Activated T-helper 2 cell treated with anti-CD3 and anti-CD28 coated beads, Interferon-gamma antibody, Interleukin-2, Interleukin-4, amounts not matched to agents 10 μg/mL and 5 μg/mL and 100 μg/mL, durations not matched to agents 14 hours and 24 hours and 36 hours (primary cell): ENCODE data around the gene KCNF1. TPM values are rescaled to one million over a fixed set of nuclear protein-coding genes. Genes with fewer than 3 reads are reported as not detected.

Source experiments
- DNase-seq: peaks from one replicate; pipeline ENCODE4 v3.0.0; 2021; ENCODE audit warnings: low spot score
- H3K27ac Mint-ChIP-seq: one replicate; pipeline ENCODE4 v1.8.0; 2021; ENCODE audit warnings: mixed read lengths
- H3K27me3 Mint-ChIP-seq: one replicate; pipeline ENCODE4 v1.8.0; 2021; ENCODE audit warnings: low read depth, mixed read lengths
- H3K36me3 Mint-ChIP-seq: one replicate; pipeline ENCODE4 v1.8.0; 2021; ENCODE audit warnings: low read depth, mixed read lengths
- H3K4me1 Mint-ChIP-seq: one replicate; pipeline ENCODE4 v1.8.0; 2021; ENCODE audit warnings: low read depth, mixed read lengths
- H3K4me3 Mint-ChIP-seq: one replicate; pipeline ENCODE4 v1.8.0; 2021; ENCODE audit warnings: low read depth, mild to moderate bottlenecking, moderate library complexity, mixed read lengths
- H3K9me3 Mint-ChIP-seq: one replicate; pipeline ENCODE4 v1.8.0; 2021; ENCODE audit warnings: mixed read lengths
- intact Hi-C: fragments of 100-400 bp; cut with micrococcal nuclease; formaldehyde crosslinking; loops from one replicate; pipeline ENCODE4 v1.15.1; 2023
- total RNA-seq: library from RNA; stranded (reverse); gene quantifications from 2 replicates; pipeline ENCODE4 v1.2.3, GENCODE V29; 2022

The KCNF1 gene
- total RNA-seq = not detected in 2 replicates

GRCh38 chr2:10911291-10912075, at the start of gene KCNF1:
Gene KCNF1 (plus strand): TSS chr2:10911934. CDS start chr2:10912427, 493 bp downstream.
- H3K36me3 Mint-ChIP-seq = no peaks in the 10 kb centered on the region
- DNase-seq = no peak
- H3K4me3 Mint-ChIP-seq = no peak within 1 kb of the TSS
- no peaks in the 10 kb centered on the region for H3K4me1 Mint-ChIP-seq
- H3K9me3 Mint-ChIP-seq = no peaks in the 10 kb centered on the region
- intact Hi-C loops = loop anchor here (10.0 kb wide), 1 partner anchor 77 kb away; no protein-coding TSS in a partner anchor
- H3K27me3 Mint-ChIP-seq = peaks cover 38% of the 10 kb centered on the region
- no peak within 1 kb of the TSS for H3K27ac Mint-ChIP-seq

DNA sequence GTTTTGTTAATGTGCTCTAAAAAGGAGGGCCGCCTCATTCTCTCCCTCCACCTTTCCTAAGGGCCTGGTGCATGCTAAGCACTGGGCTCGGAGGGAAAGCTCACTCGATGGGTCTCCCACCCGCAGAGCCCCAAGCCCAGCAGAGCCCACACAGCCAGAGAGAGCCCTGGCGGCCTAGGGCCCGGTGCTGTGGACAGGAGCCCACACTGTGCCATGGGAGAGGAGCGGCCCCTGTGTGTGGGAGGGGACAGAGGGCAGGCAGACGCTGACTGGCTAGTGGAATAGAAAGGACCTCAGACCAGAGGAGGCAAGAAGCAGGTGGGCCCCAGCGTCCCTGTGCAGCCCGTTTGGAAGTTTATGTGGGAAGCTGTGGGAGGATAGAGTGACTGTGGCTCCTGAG, 49.4 kb upstream of the KCNF1 start:
- no peak overlapping the region for H3K27ac Mint-ChIP-seq
- intact Hi-C loops = no loop called here
- peaks cover 16% of the 10 kb centered on the region for H3K4me1 Mint-ChIP-seq
- DNase-seq = no peak
- H3K9me3 Mint-ChIP-seq = no peaks in the 10 kb centered on the region
- H3K4me3 Mint-ChIP-seq = no peak overlapping the region
- peaks cover 28% of the 10 kb centered on the region for H3K27me3 Mint-ChIP-seq
- no peaks in the 10 kb centered on the region for H3K36me3 Mint-ChIP-seq

DNA sequence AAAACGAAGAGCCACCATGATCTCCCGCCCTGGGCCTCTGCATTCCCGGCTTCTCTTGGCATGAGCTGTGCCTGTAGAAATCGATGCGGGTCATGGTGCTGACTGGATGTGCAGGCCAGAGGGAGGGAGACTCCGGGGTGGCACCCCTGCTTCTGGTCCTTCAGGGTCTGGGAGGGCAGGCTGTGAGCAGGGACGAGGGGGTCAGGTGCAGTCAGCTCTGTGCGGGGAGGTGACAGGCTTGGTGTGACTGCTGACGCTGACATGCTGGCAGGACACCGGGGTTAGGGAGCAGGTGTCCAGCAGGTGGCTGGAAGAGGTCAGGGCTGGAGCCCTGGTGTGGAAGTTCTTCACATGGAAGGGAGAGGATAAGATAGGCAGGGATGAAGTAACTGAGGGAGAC, 48.7 kb upstream of the KCNF1 start:
- intact Hi-C loops = no loop called here
- Mint-ChIP-seq H3K9me3 (no peaks in the 10 kb centered on the region), H3K36me3 (no peaks in the 10 kb centered on the region), H3K4me3 (no peak overlapping the region), H3K27me3 (peaks cover 32% of the 10 kb centered on the region), H3K4me1 (peaks cover 16% of the 10 kb centered on the region), H3K27ac (no peak overlapping the region)
- DNase-seq = no peak

DNA sequence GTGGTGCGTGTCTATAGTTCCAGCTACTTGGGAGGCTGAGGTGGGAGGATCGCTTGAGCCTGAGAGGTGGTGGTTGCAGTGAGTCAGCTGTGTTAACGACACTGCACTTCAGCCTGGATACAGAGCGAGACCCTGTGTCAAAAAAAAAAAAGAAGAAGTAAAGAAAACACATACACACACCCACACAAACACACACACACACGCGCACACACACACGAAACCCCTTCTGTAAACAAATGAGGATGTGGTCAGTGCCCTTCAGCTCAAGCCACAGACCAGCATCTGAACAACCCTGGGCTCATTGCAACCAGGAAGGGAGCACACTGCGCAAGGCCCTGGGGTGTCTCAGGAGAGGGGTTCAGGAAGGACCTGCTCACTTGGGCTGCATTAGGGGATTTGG, 47.9 kb upstream of the KCNF1 start:
- DNase-seq = no peak
- intact Hi-C loops = no loop called here
- Mint-ChIP-seq H3K4me3 (no peak overlapping the region), H3K27ac (no peak overlapping the region), H3K36me3 (no peaks in the 10 kb centered on the region), H3K4me1 (peaks cover 16% of the 10 kb centered on the region), H3K9me3 (no peaks in the 10 kb centered on the region), H3K27me3 (peaks cover 29% of the 10 kb centered on the region)

GRCh38 chr2:10864251-10864650, 47.5 kb upstream of the KCNF1 start:
- Mint-ChIP-seq H3K4me3 (no peak overlapping the region), H3K36me3 (no peaks in the 10 kb centered on the region), H3K27ac (no peak overlapping the region), H3K27me3 (peaks cover 29% of the 10 kb centered on the region), H3K4me1 (peaks cover 16% of the 10 kb centered on the region), H3K9me3 (no peaks in the 10 kb centered on the region)
- intact Hi-C loops = no loop called here
- no peak for DNase-seq

- H3K36me3 Mint-ChIP-seq = no peaks in the 10 kb centered on the region
- peaks cover 16% of the 10 kb centered on the region for H3K4me1 Mint-ChIP-seq
- no peak for DNase-seq
- peaks cover 32% of the 10 kb centered on the region for H3K27me3 Mint-ChIP-seq
- no peaks in the 10 kb centered on the region for H3K9me3 Mint-ChIP-seq
- intact Hi-C loops = no loop called here
- H3K27ac Mint-ChIP-seq = no peak overlapping the region
- H3K4me3 Mint-ChIP-seq = no peak overlapping the region
Observed at GRCh38 chr2:10864861-10865636, 46.7 kb upstream of the KCNF1 start.

DNA sequence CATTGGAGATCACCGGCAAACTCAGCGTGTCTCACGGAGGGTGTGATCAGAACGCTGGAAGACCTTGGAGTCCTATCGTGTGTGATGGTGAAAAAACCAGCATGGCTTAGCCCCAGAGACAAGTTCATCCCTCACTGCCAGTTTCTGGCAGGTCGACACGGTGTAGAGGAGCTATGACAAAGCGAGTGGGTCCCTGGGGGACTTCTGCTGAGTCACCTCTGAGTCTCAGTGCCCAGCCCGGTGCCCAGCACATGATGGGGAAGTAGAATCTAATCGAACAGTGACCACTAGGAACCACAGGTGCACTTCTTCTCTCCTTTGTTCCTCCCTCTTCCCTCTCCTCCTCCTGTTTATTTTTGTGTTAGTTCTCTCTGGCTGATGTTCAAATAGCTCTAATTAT, 45.9 kb upstream of the KCNF1 start:
- Mint-ChIP-seq H3K4me3 (no peak overlapping the region), H3K9me3 (no peaks in the 10 kb centered on the region), H3K27ac (no peak overlapping the region), H3K4me1 (peaks cover 16% of the 10 kb centered on the region), H3K27me3 (peaks cover 32% of the 10 kb centered on the region), H3K36me3 (no peaks in the 10 kb centered on the region)
- intact Hi-C loops = no loop called here
- no peak for DNase-seq

DNA sequence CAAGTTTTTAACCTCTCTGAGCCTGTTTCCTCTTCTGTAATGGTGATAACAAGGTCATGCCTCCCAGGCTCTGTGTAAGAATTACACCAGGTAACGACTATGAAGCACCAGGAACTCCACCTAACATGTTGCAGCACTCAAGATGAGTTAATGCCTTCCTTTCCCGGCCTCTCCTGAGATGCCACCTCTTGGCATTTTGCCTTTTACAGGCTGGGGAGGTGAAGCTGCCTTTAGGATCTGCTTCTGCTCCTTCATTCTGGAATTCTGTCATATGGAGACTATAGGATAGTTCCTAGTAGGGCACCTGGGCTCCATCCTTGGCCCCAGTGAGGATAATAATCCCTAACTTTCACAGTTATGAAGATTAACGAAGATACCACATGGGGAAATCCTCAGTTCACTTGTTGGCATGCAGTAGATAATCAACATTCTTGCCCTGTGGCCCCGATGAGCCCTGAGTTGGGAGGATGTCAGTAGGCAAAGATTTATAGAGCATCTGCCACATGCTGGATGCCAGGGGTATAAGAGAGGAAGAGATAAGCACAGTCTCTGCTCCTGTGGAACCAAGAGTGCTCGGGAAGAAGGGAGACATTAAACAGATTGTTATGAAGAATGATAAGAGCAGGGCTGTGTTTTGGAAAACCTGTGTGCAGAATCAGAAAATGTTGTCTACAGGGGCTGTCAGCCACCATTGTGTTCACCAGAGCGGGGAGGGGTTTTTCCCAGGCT, 43.9 kb upstream of the KCNF1 start:
- peaks cover 35% of the 10 kb centered on the region for H3K27me3 Mint-ChIP-seq
- H3K4me3 Mint-ChIP-seq = no peak overlapping the region
- peaks cover 5% of the 10 kb centered on the region for H3K9me3 Mint-ChIP-seq
- intact Hi-C loops = no loop called here
- H3K4me1 Mint-ChIP-seq = peaks cover 14% of the 10 kb centered on the region
- no peak overlapping the region for H3K27ac Mint-ChIP-seq
- no peaks in the 10 kb centered on the region for H3K36me3 Mint-ChIP-seq
- DNase-seq = no peak

GRCh38 chr2:10868465-10869314, 43.0 kb upstream of the KCNF1 start:
- Mint-ChIP-seq H3K27me3 (peaks cover 35% of the 10 kb centered on the region), H3K36me3 (no peaks in the 10 kb centered on the region)

GRCh38 chr2:10871978-10872377, 39.8 kb upstream of the KCNF1 start:
- peaks cover 5% of the 10 kb centered on the region for H3K9me3 Mint-ChIP-seq
- H3K27me3 Mint-ChIP-seq = peaks cover 27% of the 10 kb centered on the region
- DNase-seq = no peak
- intact Hi-C loops = no loop called here
- no peaks in the 10 kb centered on the region for H3K36me3 Mint-ChIP-seq
- H3K4me1 Mint-ChIP-seq = no peaks in the 10 kb centered on the region
- no peak overlapping the region for H3K4me3 Mint-ChIP-seq
- H3K27ac Mint-ChIP-seq = no peak overlapping the region

More at GRCh38 chr2:10868465-10869314, 43.0 kb upstream of the KCNF1 start:
- no peak for DNase-seq
- intact Hi-C loops = no loop called here
- no peak overlapping the region for H3K4me3 Mint-ChIP-seq
- H3K27ac Mint-ChIP-seq = no peak overlapping the region
- H3K9me3 Mint-ChIP-seq = peaks cover 5% of the 10 kb centered on the region
- peaks cover 10% of the 10 kb centered on the region for H3K4me1 Mint-ChIP-seq

DNA sequence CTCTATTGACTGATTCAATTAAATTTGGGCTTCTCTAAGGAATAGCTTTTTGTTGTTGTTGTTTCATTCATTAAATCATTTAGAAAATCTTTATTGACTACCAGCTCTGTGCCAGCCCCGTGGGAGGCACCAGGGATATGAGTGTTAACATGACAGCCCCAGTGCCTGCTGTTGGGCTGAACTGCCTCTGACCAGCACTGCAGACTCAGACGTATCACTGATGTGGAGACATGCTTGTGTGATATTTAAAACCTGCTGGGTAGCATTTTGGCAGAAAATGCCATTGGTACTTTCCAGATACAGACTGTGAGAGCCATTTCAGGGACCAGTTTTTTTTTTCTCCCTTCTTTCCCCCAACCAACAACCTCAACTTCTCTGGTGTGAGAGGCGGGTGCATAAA, 38.6 kb upstream of the KCNF1 start:
- H3K36me3 Mint-ChIP-seq = no peaks in the 10 kb centered on the region
- DNase-seq = no peak
- peaks cover 5% of the 10 kb centered on the region for H3K9me3 Mint-ChIP-seq
- no peak overlapping the region for H3K27ac Mint-ChIP-seq
- H3K27me3 Mint-ChIP-seq = peaks cover 21% of the 10 kb centered on the region
- intact Hi-C loops = no loop called here
- H3K4me1 Mint-ChIP-seq = no peaks in the 10 kb centered on the region
- no peak overlapping the region for H3K4me3 Mint-ChIP-seq

- Mint-ChIP-seq H3K4me1 (no peaks in the 10 kb centered on the region), H3K36me3 (no peaks in the 10 kb centered on the region), H3K27me3 (peaks cover 21% of the 10 kb centered on the region), H3K9me3 (peaks cover 5% of the 10 kb centered on the region), H3K27ac (peak overlapping the region; percentile 11), H3K4me3 (no peak overlapping the region)
- DNase-seq = no peak
- intact Hi-C loops = no loop called here
Observed at GRCh38 chr2:10873790-10874437, 37.8 kb upstream of the KCNF1 start.
